ENCODE data around the gene PARD3. TPM values are rescaled to one million over a fixed set of nuclear protein-coding genes. Genes with fewer than 3 reads are reported as not detected.

PARD3 gene
- polyA plus RNA-seq, 3 donors = 0.51 TPM; not detected in 2

- H3K79me2 ChIP-seq (ENCODE audit: insufficient read depth, low read length) = no peaks in the 10 kb centered on the region
- Mint-ChIP-seq H3K27me3 (ENCODE audit: low read depth in 3 of 3) (peaks cover 30 to 76% (median 58%) of the 10 kb centered on the region in 3 donors), H3K36me3 (no peaks in the 10 kb centered on the region)
These were observed 95.3 kb downstream of the PARD3 start for GRCh38 chr10:34719746-34720145.

GRCh38 chr10:34719328-34719727 is 95.8 kb downstream of the PARD3 start:
- Mint-ChIP-seq H3K27me3 (ENCODE audit: low read depth in 3 of 3) (peaks cover 30 to 77% (median 58%) of the 10 kb centered on the region in 3 donors), H3K4me3 (peak overlapping the region in 1 of 2 donors; percentile 9), H3K4me1 (peaks cover 1% of the 10 kb centered on the region), H3K36me3 (no peaks in the 10 kb centered on the region), H3K27ac (no peak overlapping the region), H3K9me3 (peaks cover 0 to 4% (median 0%) of the 10 kb centered on the region in 7 donors)
- Histone ChIP-seq H3K9me3 (replicated peaks in 1 of 2; ENCODE audit: control insufficient read depth in 1 of 2, insufficient read depth in 1 of 2, low read length in 2 of 2) (no peaks in the 10 kb centered on the region), H3K4me1 (ENCODE audit: control insufficient read depth in 1 of 2, insufficient read depth in 2 of 2, low read length in 2 of 2) (no peaks in the 10 kb centered on the region), H2AFZ (ENCODE audit: insufficient read depth, low read depth, low read length, poor library complexity, severe bottlenecking) (no peak overlapping the region), H4K20me1 (ENCODE audit: insufficient read depth, low read length) (no peaks in the 10 kb centered on the region), H3K4me2 (replicated peaks; ENCODE audit: extremely low read depth, low read length, poor library complexity, severe bottlenecking) (no peak overlapping the region), H3K27ac (ENCODE audit: low read depth in 1 of 2, low read length in 2 of 2) (no peak overlapping the region), H3K4me3 (replicated peaks in 1 of 3; ENCODE audit: low read depth in 2 of 3, low read length in 3 of 3) (no peak overlapping the region), H3K9ac (ENCODE audit: insufficient read depth, low read length, poor library complexity, severe bottlenecking) (no peak overlapping the region), H3K27me3 (ENCODE audit: control insufficient read depth in 2 of 2, insufficient read depth in 2 of 2, low read length in 2 of 2) (peaks cover 13 to 57% of the 10 kb centered on the region in 2 donors), H3K79me2 (ENCODE audit: insufficient read depth, low read length) (no peaks in the 10 kb centered on the region), H3K36me3 (replicated peaks in 1 of 2; ENCODE audit: control insufficient read depth in 1 of 2, insufficient read depth in 2 of 2, low read length in 2 of 2) (no peaks in the 10 kb centered on the region)
- TF ChIP-seq CTCF (IDR thresholded peaks at IDR 0.05) = no peak
- intact Hi-C loops (cut with micrococcal nuclease) = no loop called here
- WGBS (ENCODE audit: insufficient coverage) = 100% methylated on average over 1 of the region's 2 CpGs
- no peak for DNase-seq

More at GRCh38 chr10:34719746-34720145, 95.3 kb downstream of the PARD3 start:
- H3K4me3 ChIP-seq (replicated peaks in 1 of 3; ENCODE audit: low read depth in 2 of 3, low read length in 3 of 3) = no peak overlapping the region
- Mint-ChIP-seq H3K4me3 (peak overlapping the region in 1 of 2 donors; percentile 9), H3K9me3 (peaks cover 0 to 4% (median 0%) of the 10 kb centered on the region in 7 donors), H3K4me1 (peaks cover 1% of the 10 kb centered on the region), H3K27ac (no peak overlapping the region)
- no peak overlapping the region for H3K27ac ChIP-seq (ENCODE audit: low read depth in 1 of 2, low read length in 2 of 2)
- H2AFZ ChIP-seq (ENCODE audit: insufficient read depth, low read depth, low read length, poor library complexity, severe bottlenecking) = no peak overlapping the region
- no peak overlapping the region for H3K4me2 ChIP-seq (replicated peaks; ENCODE audit: extremely low read depth, low read length, poor library complexity, severe bottlenecking)
- H3K4me1 ChIP-seq (ENCODE audit: control insufficient read depth in 1 of 2, insufficient read depth in 2 of 2, low read length in 2 of 2) = no peaks in the 10 kb centered on the region
- H4K20me1 ChIP-seq (ENCODE audit: insufficient read depth, low read length) = no peaks in the 10 kb centered on the region
- DNase-seq = no peak
- no peaks in the 10 kb centered on the region for H3K36me3 ChIP-seq (replicated peaks in 1 of 2; ENCODE audit: control insufficient read depth in 1 of 2, insufficient read depth in 2 of 2, low read length in 2 of 2)
- intact Hi-C loops (cut with micrococcal nuclease) = no loop called here
- peaks cover 11 to 55% of the 10 kb centered on the region in 2 donors for H3K27me3 ChIP-seq (ENCODE audit: control insufficient read depth in 2 of 2, insufficient read depth in 2 of 2, low read length in 2 of 2)
- H3K9me3 ChIP-seq (replicated peaks in 1 of 2; ENCODE audit: control insufficient read depth in 1 of 2, insufficient read depth in 1 of 2, low read length in 2 of 2) = no peaks in the 10 kb centered on the region
- no peak overlapping the region for H3K9ac ChIP-seq (ENCODE audit: insufficient read depth, low read length, poor library complexity, severe bottlenecking)
- 50% methylated on average over 1 of the region's 1 CpG for whole genome bisulfite sequencing (ENCODE audit: insufficient coverage)
- no peak for TF ChIP-seq CTCF (IDR thresholded peaks at IDR 0.05)

All from CD14-positive monocyte (primary cell).